ENCODE measurements around the gene LYPLA2. TPM values are rescaled to one million over a fixed set of nuclear protein-coding genes. Genes with fewer than 3 reads are reported as not detected.

Gene LYPLA2
- total RNA-seq, 3 donors from 2014 or later (not counting 1 experiment from before 2014, with no cell fraction given) = 70.6 to 84.5 (median 73.3) TPM

DNA sequence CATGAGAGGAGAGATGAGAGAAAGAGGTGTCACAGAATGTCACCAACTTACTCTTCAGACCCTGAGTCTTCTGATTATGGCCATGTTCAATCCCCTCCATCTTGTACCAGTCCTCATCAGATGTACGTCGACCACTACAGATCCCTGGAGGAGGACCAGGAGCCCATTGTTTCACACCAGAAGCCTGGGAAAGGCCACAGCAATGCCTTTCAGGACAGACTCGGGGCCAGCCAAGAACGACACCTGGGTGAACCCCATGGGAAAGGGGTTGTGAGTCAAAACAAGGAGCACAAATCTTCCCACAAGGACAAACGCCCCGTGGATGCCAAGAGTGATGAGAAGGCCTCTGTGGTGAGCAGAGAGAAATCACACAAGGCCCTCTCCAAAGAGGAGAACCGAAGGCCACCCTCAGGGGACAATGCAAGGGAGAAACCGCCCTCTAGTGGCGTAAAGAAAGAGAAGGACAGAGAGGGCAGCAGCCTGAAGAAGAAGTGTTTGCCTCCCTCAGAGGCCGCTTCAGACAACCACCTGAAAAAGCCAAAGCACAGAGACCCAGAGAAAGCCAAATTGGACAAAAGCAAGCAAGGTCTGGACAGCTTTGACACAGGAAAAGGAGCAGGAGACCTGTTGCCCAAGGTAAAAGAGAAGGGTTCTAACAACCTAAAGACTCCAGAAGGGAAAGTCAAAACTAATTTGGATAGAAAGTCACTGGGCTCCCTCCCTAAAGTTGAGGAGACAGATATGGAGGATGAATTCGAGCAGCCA, 39.7 kb upstream of the LYPLA2 start:
- TF ChIP-seq, protein P1, sequence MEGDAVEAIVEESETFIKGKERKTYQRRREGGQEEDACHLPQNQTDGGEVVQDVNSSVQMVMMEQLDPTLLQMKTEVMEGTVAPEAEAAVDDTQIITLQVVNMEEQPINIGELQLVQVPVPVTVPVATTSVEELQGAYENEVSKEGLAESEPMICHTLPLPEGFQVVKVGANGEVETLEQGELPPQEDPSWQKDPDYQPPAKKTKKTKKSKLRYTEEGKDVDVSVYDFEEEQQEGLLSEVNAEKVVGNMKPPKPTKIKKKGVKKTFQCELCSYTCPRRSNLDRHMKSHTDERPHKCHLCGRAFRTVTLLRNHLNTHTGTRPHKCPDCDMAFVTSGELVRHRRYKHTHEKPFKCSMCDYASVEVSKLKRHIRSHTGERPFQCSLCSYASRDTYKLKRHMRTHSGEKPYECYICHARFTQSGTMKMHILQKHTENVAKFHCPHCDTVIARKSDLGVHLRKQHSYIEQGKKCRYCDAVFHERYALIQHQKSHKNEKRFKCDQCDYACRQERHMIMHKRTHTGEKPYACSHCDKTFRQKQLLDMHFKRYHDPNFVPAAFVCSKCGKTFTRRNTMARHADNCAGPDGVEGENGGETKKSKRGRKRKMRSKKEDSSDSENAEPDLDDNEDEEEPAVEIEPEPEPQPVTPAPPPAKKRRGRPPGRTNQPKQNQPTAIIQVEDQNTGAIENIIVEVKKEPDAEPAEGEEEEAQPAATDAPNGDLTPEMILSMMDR (IDR thresholded peaks at IDR 0.05) = peak; percentile 21
- H3K36me3 Mint-ChIP-seq = peaks cover 36% of the 10 kb centered on the region
- H3K4me3 ChIP-seq (ENCODE audit: low read length) = no peak overlapping the region
- peaks cover 63% of the 10 kb centered on the region for H3K36me3 ChIP-seq (ENCODE audit: control insufficient read depth, insufficient read depth, low read length)
- H3K27me3 Mint-ChIP-seq (ENCODE audit: low read depth in 2 of 2) = no peaks in the 10 kb centered on the region
- peak in 1 of 2 donors; percentile 60 for DNase-seq
- H3K9me3 ChIP-seq (ENCODE audit: control insufficient read depth, insufficient read depth, low read length) = no peaks in the 10 kb centered on the region
- no peaks in the 10 kb centered on the region for H3K4me1 ChIP-seq (ENCODE audit: control insufficient read depth, insufficient read depth, low read length)
- H3K9me3 Mint-ChIP-seq = no peaks in the 10 kb centered on the region
- H3K27me3 ChIP-seq (ENCODE audit: control insufficient read depth, insufficient read depth, low read length) = no peaks in the 10 kb centered on the region
- 80% methylated on average over 11 of the region's 11 CpGs for WGBS (ENCODE audit: insufficient coverage)
- H3K27ac ChIP-seq (ENCODE audit: low read length) = no peak overlapping the region
- peaks cover 31% of the 10 kb centered on the region in 2 donors for H3K4me1 Mint-ChIP-seq
- intact Hi-C loops (cut with micrococcal nuclease) = no loop called here
- H3K4me3 Mint-ChIP-seq = no peak overlapping the region
- peak in 2 of 3 donors; percentile 39 to 47 for ATAC-seq
- H3K27ac Mint-ChIP-seq = no peak overlapping the region

DNA sequence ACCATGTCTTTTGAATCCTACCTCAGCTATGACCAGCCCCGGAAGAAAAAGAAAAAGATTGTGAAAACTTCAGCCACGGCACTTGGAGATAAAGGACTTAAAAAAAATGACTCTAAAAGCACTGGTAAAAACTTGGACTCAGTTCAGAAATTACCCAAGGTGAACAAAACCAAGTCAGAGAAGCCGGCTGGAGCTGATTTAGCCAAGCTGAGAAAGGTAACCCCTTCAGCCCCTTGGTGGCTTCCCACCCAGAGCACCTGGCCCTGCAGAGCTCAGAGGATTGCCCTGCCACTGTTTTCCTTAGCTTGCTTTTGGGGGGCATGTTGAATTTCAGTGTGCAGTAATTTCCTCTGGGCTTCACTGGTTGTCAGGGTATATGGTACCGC, 39.1 kb upstream of the LYPLA2 start:
- no peaks in the 10 kb centered on the region for H3K4me1 ChIP-seq (ENCODE audit: control insufficient read depth, insufficient read depth, low read length)
- Mint-ChIP-seq H3K4me3 (no peak overlapping the region), H3K27ac (no peak overlapping the region), H3K36me3 (peaks cover 36% of the 10 kb centered on the region), H3K9me3 (no peaks in the 10 kb centered on the region), H3K4me1 (peaks cover 29 to 30% of the 10 kb centered on the region in 2 donors), H3K27me3 (ENCODE audit: low read depth in 2 of 2) (no peaks in the 10 kb centered on the region)
- H3K36me3 ChIP-seq (ENCODE audit: control insufficient read depth, insufficient read depth, low read length) = peaks cover 68% of the 10 kb centered on the region
- H3K4me3 ChIP-seq (ENCODE audit: low read length) = no peak overlapping the region
- intact Hi-C loops (cut with micrococcal nuclease) = no loop called here
- H3K27ac ChIP-seq (ENCODE audit: low read length) = no peak overlapping the region
- no peaks in the 10 kb centered on the region for H3K27me3 ChIP-seq (ENCODE audit: control insufficient read depth, insufficient read depth, low read length)
- no peaks in the 10 kb centered on the region for H3K9me3 ChIP-seq (ENCODE audit: control insufficient read depth, insufficient read depth, low read length)
- 98% methylated on average over 4 of the region's 4 CpGs for WGBS (ENCODE audit: insufficient coverage)
- DNase-seq (no peak), ATAC-seq (no peak)
- TF ChIP-seq, protein P1 (IDR thresholded peaks at IDR 0.05) = peak; percentile 1

DNA sequence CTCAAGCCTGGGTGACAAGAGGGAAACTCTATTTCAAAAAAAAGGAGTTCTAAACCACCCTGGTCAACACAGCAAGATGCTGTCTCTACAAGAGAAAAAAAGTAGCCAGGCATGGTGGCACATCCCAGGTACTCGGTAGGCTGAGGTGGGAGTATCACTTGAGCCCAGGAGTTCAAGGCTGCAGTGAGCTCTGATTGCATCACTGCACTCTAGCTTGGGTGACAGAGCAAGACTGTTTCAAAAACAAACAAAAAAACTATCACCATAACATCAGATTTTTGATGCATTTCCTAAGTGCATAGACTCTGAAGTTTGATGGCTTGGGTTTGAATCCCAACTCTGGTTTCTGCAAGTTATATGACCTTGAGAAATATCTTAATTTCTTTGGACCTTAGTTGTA, 38.0 kb upstream of the LYPLA2 start:
- ATAC-seq (no peak), DNase-seq (no peak)
- Mint-ChIP-seq H3K4me3 (no peak overlapping the region), H3K4me1 (peaks cover 18 to 19% of the 10 kb centered on the region in 2 donors), H3K27me3 (ENCODE audit: low read depth in 2 of 2) (no peaks in the 10 kb centered on the region), H3K36me3 (peaks cover 36% of the 10 kb centered on the region), H3K9me3 (no peaks in the 10 kb centered on the region), H3K27ac (no peak overlapping the region)
- 100% methylated on average over 1 of the region's 1 CpG for WGBS (ENCODE audit: insufficient coverage)
- Histone ChIP-seq H3K27me3 (ENCODE audit: control insufficient read depth, insufficient read depth, low read length) (no peaks in the 10 kb centered on the region), H3K9me3 (ENCODE audit: control insufficient read depth, insufficient read depth, low read length) (no peaks in the 10 kb centered on the region), H3K36me3 (ENCODE audit: control insufficient read depth, insufficient read depth, low read length) (peaks cover 75% of the 10 kb centered on the region), H3K27ac (ENCODE audit: low read length) (no peak overlapping the region), H3K4me3 (ENCODE audit: low read length) (no peak overlapping the region), H3K4me1 (ENCODE audit: control insufficient read depth, insufficient read depth, low read length) (no peaks in the 10 kb centered on the region)
- TF ChIP-seq, protein P1 (IDR thresholded peaks at IDR 0.05) = no peak
- intact Hi-C loops (cut with micrococcal nuclease) = no loop called here

DNA sequence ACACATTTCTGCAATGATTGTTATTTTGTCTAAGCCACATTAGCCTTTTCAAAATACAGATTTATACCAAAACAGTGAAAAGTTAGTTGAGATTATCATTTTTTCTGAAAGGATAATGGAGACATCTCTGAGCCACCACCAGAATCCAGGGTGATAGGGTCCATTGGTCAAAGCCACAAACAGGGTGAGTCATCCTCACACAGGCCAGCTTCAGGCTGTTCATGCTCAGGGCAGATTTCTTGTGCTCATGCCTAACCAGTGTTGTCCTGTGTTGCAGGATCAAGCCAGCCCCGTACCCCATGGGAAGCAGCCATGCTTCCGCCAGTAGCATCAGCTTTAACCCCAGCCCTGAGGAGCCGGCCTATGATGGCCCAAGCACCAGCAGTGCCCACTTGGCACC, 34.3 kb upstream of the LYPLA2 start:
- H3K27me3 Mint-ChIP-seq (ENCODE audit: low read depth in 2 of 2) = no peaks in the 10 kb centered on the region
- no peak for DNase-seq
- no peak overlapping the region for H3K4me3 ChIP-seq (ENCODE audit: low read length)
- no peaks in the 10 kb centered on the region for H3K4me1 ChIP-seq (ENCODE audit: control insufficient read depth, insufficient read depth, low read length)
- WGBS (ENCODE audit: insufficient coverage) = 100% methylated on average over 3 of the region's 3 CpGs
- no peaks in the 10 kb centered on the region for H3K27me3 ChIP-seq (ENCODE audit: control insufficient read depth, insufficient read depth, low read length)
- peaks cover 0 to 5% of the 10 kb centered on the region in 2 donors for H3K4me1 Mint-ChIP-seq
- H3K36me3 ChIP-seq (ENCODE audit: control insufficient read depth, insufficient read depth, low read length) = peaks cover 88% of the 10 kb centered on the region
- H3K27ac Mint-ChIP-seq = no peak overlapping the region
- intact Hi-C loops (cut with micrococcal nuclease) = no loop called here
- H3K4me3 Mint-ChIP-seq = no peak overlapping the region
- no peaks in the 10 kb centered on the region for H3K9me3 Mint-ChIP-seq
- peaks cover 31% of the 10 kb centered on the region for H3K36me3 Mint-ChIP-seq
- H3K9me3 ChIP-seq (ENCODE audit: control insufficient read depth, insufficient read depth, low read length) = no peaks in the 10 kb centered on the region
- ATAC-seq = no peak
- H3K27ac ChIP-seq (ENCODE audit: low read length) = no peak overlapping the region
- TF ChIP-seq, protein P1 (IDR thresholded peaks at IDR 0.05) = no peak
